A549 treated with ZK216348 at 1 μM for 4 hours (cell line): ENCODE measurements around the gene PWP1. TPM values are rescaled to one million over a fixed set of nuclear protein-coding genes. Genes with fewer than 3 reads are reported as not detected.

Experiments used
- total RNA-seq: library from RNA; stranded (reverse); fragments of 200-300 nt; extraction: Qiagen RNA extraction; gene quantifications from 5 replicates; pipeline ENCODE4 v1.2.3, GENCODE V29; 2022; ENCODE audit warnings: low read depth

PWP1 gene
- 90.2 to 107 TPM (median 93.9 TPM) in 5 replicates for total RNA-seq

DNA sequence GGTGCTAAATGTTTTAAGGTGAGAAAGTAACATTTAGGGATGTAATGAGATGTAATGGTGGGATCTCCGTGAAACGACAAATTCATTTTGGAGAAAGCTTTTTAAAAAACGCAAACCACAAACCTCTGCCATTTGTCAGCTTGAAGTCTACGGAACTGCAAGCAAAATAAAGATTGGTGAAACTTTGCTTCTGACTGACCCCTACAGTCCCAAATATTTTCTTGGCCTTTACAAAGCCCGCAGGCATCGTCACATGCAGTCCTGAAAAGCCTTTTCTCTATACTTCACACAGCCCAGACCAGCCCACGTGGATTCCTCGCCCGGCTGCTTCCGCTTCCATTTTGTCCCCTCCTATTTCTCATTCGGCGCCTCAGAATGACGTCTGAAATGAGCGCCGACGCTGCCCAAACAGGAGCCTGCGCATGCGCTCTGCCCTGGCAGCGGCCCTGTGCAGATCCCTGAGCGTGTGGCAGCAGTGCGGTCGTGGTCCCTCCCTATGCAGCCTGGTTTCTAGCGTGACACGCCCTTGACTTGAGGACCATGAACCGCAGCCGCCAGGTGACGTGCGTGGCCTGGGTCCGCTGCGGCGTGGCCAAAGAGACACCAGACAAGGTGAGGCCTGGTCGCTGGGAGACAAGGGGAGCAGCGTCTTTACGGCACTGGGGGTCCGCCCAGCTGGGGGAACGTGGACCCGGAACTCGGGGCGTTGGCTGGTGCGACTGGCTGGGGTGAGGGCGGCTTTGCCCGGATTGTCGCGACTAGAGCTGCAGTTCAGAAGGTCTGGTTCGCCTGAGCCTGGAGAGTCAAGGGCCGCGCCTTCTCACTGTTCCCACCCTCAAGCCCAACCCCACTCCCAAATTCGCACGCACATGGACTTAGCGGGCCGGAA lies at the start of gene PWP1:
TSS of gene PWP1 (plus strand) at position 440 of the 889 bp plus-strand sequence. CDS start at position 541, 101 bp downstream.

GRCh38 chr12:107760809-107761501 lies 75.4 kb downstream of the PWP1 start, which contains the start of gene PRDM4:
Gene PRDM4 (minus strand): TSS chr12:107761137. CDS start chr12:107760515, 622 bp downstream.

Other genes with a start within 250 kb of the PWP1 start
- 19.0 to 22.2 TPM (median 20.8 TPM) in 5 replicates for gene PRDM4, start 75.3 kb downstream of the PWP1 start, total RNA-seq
- not detected in 5 replicates for gene ASCL4, start 88.9 kb downstream of the PWP1 start, total RNA-seq